Measurements from ENCODE around the gene PTPRT.

DNA sequence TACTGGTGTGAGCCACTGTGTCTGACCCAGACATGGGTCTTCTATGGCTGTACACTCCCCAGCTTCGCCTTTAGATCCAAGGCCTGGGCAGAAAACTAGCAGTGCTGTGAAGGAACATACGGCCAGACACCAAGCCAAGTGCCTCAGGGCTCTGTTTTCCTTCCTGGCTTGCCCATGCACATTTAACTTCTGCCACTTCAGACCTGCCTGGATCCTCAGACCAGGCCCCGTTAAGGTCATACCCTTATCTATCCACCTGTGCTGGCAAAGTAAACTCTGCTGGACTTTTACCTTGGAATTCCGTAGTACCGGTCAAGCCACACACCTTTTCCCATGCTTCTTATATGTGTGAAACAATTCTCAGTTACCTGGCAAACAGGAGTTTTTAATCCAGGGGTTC lies 644.8 kb downstream of the PTPRT start:
- TF ChIP-seq POLR2A (IDR thresholded peaks at IDR 0.05; ENCODE audit: low read depth, low read length) (no peak), TAF1 (IDR thresholded peaks at IDR 0.05; ENCODE audit: borderline replicate concordance, low read depth, low read length) (no peak), POLR2AphosphoS5 (IDR thresholded peaks at IDR 0.05; ENCODE audit: low read depth, low read length) (no peak)

Measured in GM12892 (cell line).